Caco-2 (cell line): Measurements from ENCODE around the gene COL24A1. TPM values are rescaled to one million over a fixed set of nuclear protein-coding genes. Genes with fewer than 3 reads are reported as not detected.

Experiments used
- BruUV-seq: library from RNA; stranded (reverse); fragments of 400-500 nt; replicated peaks from 2 replicates; lab custom pipeline; 2021; lab: Mats Ljungman, UMichigan
- CTCF ChIA-PET: fragments of 300-600 bp; sonication (Branson Sonifier 250); formaldehyde crosslinking; loops from one replicate; lab custom pipeline; 2022; ENCODE audit warnings: antibody characterized with exemption; lab: Charles Lee
- POLR2A ChIA-PET: fragments of 300-600 bp; sonication (Branson Sonifier 250); formaldehyde crosslinking; loops from one replicate; lab custom pipeline; 2022; ENCODE audit warnings: antibody characterized with exemption; lab: Charles Lee
- DNase-seq, 2 experiments: peaks; one replicate each; pipeline versions ENCODE4 v3.0.0 to v3.0.0-alpha.2; 2020 to 2022
- H3K27me3 ChIP-seq: replicated peaks from 2 replicates; pipeline ENCODE4 v1.6.0; 2011; ENCODE audit warnings: low read length; ENCODE audit not compliant: control insufficient read depth, insufficient read depth
- H3K36me3 ChIP-seq: 2 replicates; pipeline ENCODE4 v1.5.1; 2011; ENCODE audit warnings: low read length; ENCODE audit not compliant: control insufficient read depth, insufficient read depth
- H3K4me1 ChIP-seq: fragments of 250-450 bp; sonication (Bioruptor Pico); 2 replicates; pipeline ENCODE4 v1.5.1; 2020; ENCODE audit warnings: mild to moderate bottlenecking
- H3K4me3 ChIP-seq: 2 replicates; pipeline ENCODE4 v1.5.1; 2011; ENCODE audit warnings: low read depth, mild to moderate bottlenecking, control low read depth, low read length
- H3K9me3 ChIP-seq: fragments of 250-450 bp; sonication (Bioruptor Pico); 2 replicates; pipeline ENCODE4 v1.5.1; 2020; ENCODE audit warnings: mild to moderate bottlenecking, moderate library complexity
- H3K27ac Mint-ChIP-seq: one replicate; pipeline ENCODE4 v1.8.0; 2022; ENCODE audit warnings: mixed read lengths; ENCODE audit not compliant: unreplicated experiment
- H3K27me3 Mint-ChIP-seq: one replicate; pipeline ENCODE4 v1.8.0; 2022; ENCODE audit warnings: mixed read lengths; ENCODE audit not compliant: insufficient read depth, unreplicated experiment
- H3K36me3 Mint-ChIP-seq: one replicate; pipeline ENCODE4 v1.8.0; 2022; ENCODE audit warnings: mild to moderate bottlenecking, mixed read lengths; ENCODE audit not compliant: insufficient read depth, unreplicated experiment
- H3K4me1 Mint-ChIP-seq: one replicate; pipeline ENCODE4 v1.8.0; 2022; ENCODE audit warnings: low read depth, mixed read lengths; ENCODE audit not compliant: unreplicated experiment
- H3K4me3 Mint-ChIP-seq: one replicate; pipeline ENCODE4 v1.8.0; 2022; ENCODE audit warnings: mild to moderate bottlenecking, moderate library complexity, mixed read lengths; ENCODE audit not compliant: unreplicated experiment
- H3K9me3 Mint-ChIP-seq: one replicate; pipeline ENCODE4 v1.8.0; 2022; ENCODE audit warnings: mixed read lengths; ENCODE audit not compliant: unreplicated experiment
- CTCF ChIP-seq, 2 experiments: fragments of 200-600 bp in 1 of 2; IDR thresholded peaks; 1 replicate in 1 of 2; 2 replicates in 1 of 2; pipeline versions ENCODE4 v1.5.1 to v1.8.0; 2011 to 2022; ENCODE audit warnings: antibody characterized with exemption in 1 of 2, control low read depth in 1 of 2, inconsistent platforms in 1 of 2, low read depth in 1 of 2, low read length in 1 of 2, mild to moderate bottlenecking in 1 of 2, moderate library complexity in 1 of 2; ENCODE audit not compliant: insufficient read depth in 1 of 2, severe bottlenecking in 1 of 2, unreplicated experiment in 1 of 2
- intact Hi-C: fragments of 100-400 bp; cut with micrococcal nuclease; formaldehyde crosslinking; loops from one replicate; pipeline ENCODE4 v1.10.0; 2022; ENCODE audit not compliant: unreplicated experiment
- total RNA-seq: library from RNA; stranded (reverse); gene quantifications from 2 replicates; pipeline ENCODE4 v1.2.3, GENCODE V29; 2022

Gene COL24A1
- total RNA-seq, 1 experiment from 2014 or later, result 0.07 TPM

GRCh38 chr1:86000601-86001000, 156.0 kb downstream of the COL24A1 start:
- ChIA-PET POLR2A (no interaction called here), CTCF (no interaction called here)
- H3K27ac Mint-ChIP-seq, result no peak overlapping the region
- H3K36me3 Mint-ChIP-seq, result peaks cover 10% of the 10 kb centered on the region
- no peak for DNase-seq
- H3K9me3 Mint-ChIP-seq, result no peaks in the 10 kb centered on the region
- BruUV-seq, result no TSS peak
- no peak overlapping the region for H3K4me3 ChIP-seq
- H3K4me3 Mint-ChIP-seq, result no peak overlapping the region
- intact Hi-C loops, result no loop called here
- no peaks in the 10 kb centered on the region for H3K27me3 ChIP-seq
- H3K9me3 ChIP-seq, result no peaks in the 10 kb centered on the region
- TF ChIP-seq CTCF (IDR thresholded peaks at IDR 0.05; ENCODE audit: insufficient read depth in 1 of 2, low read depth in 1 of 2, low read length in 1 of 2, severe bottlenecking in 1 of 2, unreplicated experiment in 1 of 2), result no peak
- no peaks in the 10 kb centered on the region for H3K4me1 Mint-ChIP-seq
- peaks cover 6% of the 10 kb centered on the region for H3K27me3 Mint-ChIP-seq
- H3K36me3 ChIP-seq, result no peaks in the 10 kb centered on the region
- no peaks in the 10 kb centered on the region for H3K4me1 ChIP-seq

- H3K4me3 ChIP-seq, result no peak overlapping the region
- Mint-ChIP-seq H3K27me3 (peaks cover 6% of the 10 kb centered on the region), H3K4me3 (no peak overlapping the region), H3K4me1 (no peaks in the 10 kb centered on the region), H3K36me3 (peaks cover 6% of the 10 kb centered on the region), H3K9me3 (no peaks in the 10 kb centered on the region), H3K27ac (no peak overlapping the region)
- intact Hi-C loops, result no loop called here
- DNase-seq, result no peak
- ChIA-PET CTCF (no interaction called here), POLR2A (no interaction called here)
- no peaks in the 10 kb centered on the region for H3K27me3 ChIP-seq
- no peaks in the 10 kb centered on the region for H3K4me1 ChIP-seq
- no peaks in the 10 kb centered on the region for H3K9me3 ChIP-seq
- no TSS peak for BruUV-seq
- TF ChIP-seq CTCF (IDR thresholded peaks at IDR 0.05; ENCODE audit: insufficient read depth in 1 of 2, low read depth in 1 of 2, low read length in 1 of 2, severe bottlenecking in 1 of 2, unreplicated experiment in 1 of 2), result no peak
- no peaks in the 10 kb centered on the region for H3K36me3 ChIP-seq
Measured at GRCh38 chr1:85998105-85998855, 158.3 kb downstream of the COL24A1 start.

- H3K27me3 ChIP-seq, result no peaks in the 10 kb centered on the region
- no peaks in the 10 kb centered on the region for H3K4me1 Mint-ChIP-seq
- H3K9me3 Mint-ChIP-seq, result no peaks in the 10 kb centered on the region
- H3K27ac Mint-ChIP-seq, result no peak overlapping the region
- intact Hi-C loops, result no loop called here
- no peak for DNase-seq
- CTCF ChIA-PET, result no interaction called here
- no peak overlapping the region for H3K4me3 Mint-ChIP-seq
- H3K27me3 Mint-ChIP-seq, result peaks cover 2% of the 10 kb centered on the region
- no peaks in the 10 kb centered on the region for H3K36me3 ChIP-seq
- no peaks in the 10 kb centered on the region for H3K36me3 Mint-ChIP-seq
- POLR2A ChIA-PET, result no interaction called here
- H3K9me3 ChIP-seq, result no peaks in the 10 kb centered on the region
- TF ChIP-seq CTCF (IDR thresholded peaks at IDR 0.05; ENCODE audit: insufficient read depth in 1 of 2, low read depth in 1 of 2, low read length in 1 of 2, severe bottlenecking in 1 of 2, unreplicated experiment in 1 of 2), result no peak
- no peak overlapping the region for H3K4me3 ChIP-seq
- BruUV-seq, result no TSS peak
- H3K4me1 ChIP-seq, result no peaks in the 10 kb centered on the region
Measured at GRCh38 chr1:85992791-85993190, 163.8 kb downstream of the COL24A1 start.
